Measurements from ENCODE around the gene SUPT5H. TPM values are rescaled to one million over a fixed set of nuclear protein-coding genes. Genes with fewer than 3 reads are reported as not detected.

SUPT5H gene
- total and polyA plus RNA-seq, 2 of the 8 experiments (the other 6 are each of a cell fraction or from before 2014, with no cell fraction given) = 77.8 to 111 TPM

GRCh38 chr19:39480337-39481228 is 35.2 kb downstream of the SUPT5H start, which contains the start of gene TIMM50:
Gene TIMM50 (plus strand): TSS chr19:39480838. CDS start chr19:39480854, 16 bp downstream.
- Histone ChIP-seq H3K9ac (replicated peaks in 1 of 4; ENCODE audit: extremely low read depth in 1 of 4, low read depth in 3 of 4, low read length in 3 of 4) (peak within 1 kb of the TSS; percentile 95 to 99 (median 96)), H3K4ac (replicated peaks; ENCODE audit: insufficient read length, low read depth, low read length) (peak within 1 kb of the TSS; percentile 1), H3K18ac (ENCODE audit: extremely low read depth, low read length) (peak within 1 kb of the TSS; percentile 85; the same call in 1 of the 2 replicates), H3K4me2 (ENCODE audit: insufficient read depth in 1 of 2, low read depth in 2 of 2, low read length in 2 of 2) (peak within 1 kb of the TSS; percentile 88 to 95), H3K23ac (ENCODE audit: insufficient read length) (no peak within 1 kb of the TSS), H4K5ac (ENCODE audit: insufficient read length, low read depth, low read length) (peak within 1 kb of the TSS; percentile 39), H4K20me1 (replicated peaks in 1 of 2; ENCODE audit: control insufficient read depth in 1 of 2, insufficient read depth in 2 of 2, low read length in 2 of 2) (peaks cover 2 to 4% of the 10 kb centered on the region in 2 experiments), H3K79me1 (ENCODE audit: low read depth, low read length) (peaks cover 4% of the 10 kb centered on the region), H3K27ac (ENCODE audit: low read depth, low read length) (peak within 1 kb of the TSS; percentile 93), H3K27me3 (replicated peaks in 1 of 4; ENCODE audit: control insufficient read depth in 3 of 4, extremely low read depth in 1 of 4, insufficient read depth in 3 of 4, low read length in 3 of 4) (no peaks in the 10 kb centered on the region), H3K4me3 (ENCODE audit: extremely low read depth in 1 of 4, insufficient read depth in 2 of 4, low read depth in 3 of 4, low read length in 4 of 4) (peak within 1 kb of the TSS; percentile 89 to 98 (median 95)), H3K14ac (ENCODE audit: insufficient read length) (no peak within 1 kb of the TSS), H2BK15ac (ENCODE audit: low read length) (peak within 1 kb of the TSS; percentile 92; the same call in 1 of the 2 replicates), H3K36me3 (ENCODE audit: control insufficient read depth in 2 of 4, insufficient read depth in 4 of 4, low read length in 3 of 4) (peaks cover 11 to 36% (median 19%) of the 10 kb centered on the region in 4 experiments), H3K79me2 (ENCODE audit: control insufficient read depth in 1 of 2, insufficient read depth in 2 of 2, low read length in 2 of 2) (peaks cover 6 to 24% of the 10 kb centered on the region in 2 experiments; a peak in 3 of 4 replicates), H2AFZ (ENCODE audit: low read length) (peak within 1 kb of the TSS; percentile 64; the same call in 1 of the 2 replicates), H2BK12ac (ENCODE audit: low read depth, low read length) (peak within 1 kb of the TSS; percentile 75), H3K9me3 (ENCODE audit: insufficient read depth in 2 of 2, low read depth in 1 of 2, low read length in 1 of 2) (no peaks in the 10 kb centered on the region), H2BK20ac (ENCODE audit: low read length) (no peak within 1 kb of the TSS), H3K4me1 (replicated peaks in 1 of 4; ENCODE audit: control insufficient read depth in 3 of 4, insufficient read depth in 4 of 4, low read length in 3 of 4) (peaks cover 0 to 10% (median 4%) of the 10 kb centered on the region in 4 experiments; a peak in 5 of 7 replicates), H3K56ac (replicated peaks; ENCODE audit: insufficient read length, low read depth, low read length) (peak within 1 kb of the TSS; percentile 55), H2AK5ac (ENCODE audit: low read depth, low read length) (no peak within 1 kb of the TSS), H2BK5ac (ENCODE audit: low read depth, low read length) (peak within 1 kb of the TSS; percentile 79), H4K8ac (ENCODE audit: extremely low read depth, insufficient read depth, low read length) (peak within 1 kb of the TSS; percentile 98), H4K91ac (replicated peaks; ENCODE audit: insufficient read length, low read length) (peak within 1 kb of the TSS; percentile 22), H3K23me2 (ENCODE audit: low read depth, low read length) (peaks cover 5% of the 10 kb centered on the region), H2BK120ac (replicated peaks; ENCODE audit: low read depth, low read length) (no peak within 1 kb of the TSS)
- CTCF ChIA-PET (ENCODE audit: partially characterized antibody) = interaction anchor here (1.3 to 1.5 kb wide), 2 partner anchors 9 to 52 kb away, joined by 4 to 5 read pairs; partner anchors contain the start of gene EID2B
- FAIRE-seq = peak; percentile 62
- WGBS, 2 experiments (ENCODE audit: extremely low coverage in 1 of 2, insufficient coverage in 1 of 2, insufficient read length in 1 of 2, insufficient replicate concordance in 2 of 2, low coverage in 1 of 2, low lambda C conversion rate in 2 of 2, missing lambda C conversion rate in 1 of 2) = 7% methylated on average over 37 of the region's 62 CpGs; no CpG with 5 or more reads in 1 of the 2 experiments
- POLR2A ChIA-PET (ENCODE audit: partially characterized antibody) = interaction anchor here (0.7 to 8.3 kb wide), 14 partner anchors 12 to 124 kb away, joined by 3 to 96 read pairs (median 4); partner anchors contain the start of genes DLL3, RPS16 and SUPT5H
- peak; percentile 97 to 98 for DNase-seq (ENCODE audit: low read depth in 1 of 2, low spot score in 2 of 2)

All from H1 (cell line).